ENCODE data around the gene KMT5C. TPM values are rescaled to one million over a fixed set of nuclear protein-coding genes. Genes with fewer than 3 reads are reported as not detected.

KMT5C gene
- total RNA-seq, 1 donor from 2014 or later: 18.6 TPM

DNA sequence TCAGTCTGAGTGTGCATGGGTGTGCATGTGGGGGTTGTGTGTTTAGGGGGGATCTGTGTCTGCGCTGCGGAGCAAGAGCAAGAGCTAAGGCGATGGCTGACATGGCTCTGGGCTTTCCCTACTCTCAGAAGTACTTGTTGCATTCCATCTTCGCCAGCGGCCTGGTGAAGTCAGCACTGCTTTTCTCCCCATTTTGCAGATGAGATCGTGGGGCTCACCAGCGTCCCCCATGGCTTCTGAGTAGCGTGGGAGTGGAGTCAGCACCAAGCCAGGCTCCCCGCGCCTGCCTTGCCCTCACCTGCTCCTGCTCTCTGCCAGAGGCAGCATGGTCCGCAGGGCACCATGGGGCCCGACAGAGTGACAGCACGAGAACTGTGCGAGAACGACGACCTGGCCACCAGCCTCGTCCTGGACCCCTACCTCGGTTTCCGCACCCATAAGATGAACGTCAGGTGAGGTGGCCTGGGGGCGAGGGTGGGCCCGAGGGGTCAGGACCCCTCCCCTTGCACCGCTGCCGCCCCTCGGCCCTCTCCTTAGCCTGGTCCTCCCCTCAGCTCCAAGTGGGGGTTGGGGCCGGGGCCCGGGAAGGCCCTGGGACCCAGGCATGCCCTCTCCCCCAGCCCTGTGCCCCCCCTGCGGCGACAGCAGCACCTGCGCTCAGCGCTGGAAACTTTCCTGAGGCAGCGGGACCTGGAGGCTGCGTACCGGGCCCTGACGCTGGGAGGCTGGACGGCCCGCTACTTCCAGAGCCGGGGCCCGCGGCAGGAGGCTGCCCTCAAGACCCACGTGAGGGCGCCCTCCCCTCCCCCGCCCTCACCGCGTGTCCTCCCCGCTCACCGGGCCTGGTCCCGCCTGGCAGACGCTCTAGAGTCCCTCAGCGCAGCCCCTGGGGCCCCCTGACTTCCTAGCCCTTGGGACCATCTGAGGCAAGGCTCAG is 2.2 kb downstream of the KMT5C start:
- H3K4me1 Mint-ChIP-seq (ENCODE audit: unreplicated experiment): peaks cover 39% of the 10 kb centered on the region
- H3K27me3 Mint-ChIP-seq (ENCODE audit: unreplicated experiment): no peaks in the 10 kb centered on the region
- DNase-seq (ENCODE audit: extremely low spot score, unreplicated experiment): no peak
- TF ChIP-seq, protein P1, sequence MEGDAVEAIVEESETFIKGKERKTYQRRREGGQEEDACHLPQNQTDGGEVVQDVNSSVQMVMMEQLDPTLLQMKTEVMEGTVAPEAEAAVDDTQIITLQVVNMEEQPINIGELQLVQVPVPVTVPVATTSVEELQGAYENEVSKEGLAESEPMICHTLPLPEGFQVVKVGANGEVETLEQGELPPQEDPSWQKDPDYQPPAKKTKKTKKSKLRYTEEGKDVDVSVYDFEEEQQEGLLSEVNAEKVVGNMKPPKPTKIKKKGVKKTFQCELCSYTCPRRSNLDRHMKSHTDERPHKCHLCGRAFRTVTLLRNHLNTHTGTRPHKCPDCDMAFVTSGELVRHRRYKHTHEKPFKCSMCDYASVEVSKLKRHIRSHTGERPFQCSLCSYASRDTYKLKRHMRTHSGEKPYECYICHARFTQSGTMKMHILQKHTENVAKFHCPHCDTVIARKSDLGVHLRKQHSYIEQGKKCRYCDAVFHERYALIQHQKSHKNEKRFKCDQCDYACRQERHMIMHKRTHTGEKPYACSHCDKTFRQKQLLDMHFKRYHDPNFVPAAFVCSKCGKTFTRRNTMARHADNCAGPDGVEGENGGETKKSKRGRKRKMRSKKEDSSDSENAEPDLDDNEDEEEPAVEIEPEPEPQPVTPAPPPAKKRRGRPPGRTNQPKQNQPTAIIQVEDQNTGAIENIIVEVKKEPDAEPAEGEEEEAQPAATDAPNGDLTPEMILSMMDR (IDR thresholded peaks at IDR 0.05): no peak
- H3K4me3 Mint-ChIP-seq (ENCODE audit: unreplicated experiment): peak overlapping the region; percentile 62
- H3K27ac Mint-ChIP-seq (ENCODE audit: unreplicated experiment): peak overlapping the region; percentile 31
- H3K9me3 Mint-ChIP-seq (ENCODE audit: unreplicated experiment): no peaks in the 10 kb centered on the region
- peaks cover 8% of the 10 kb centered on the region for H3K36me3 Mint-ChIP-seq (ENCODE audit: unreplicated experiment)

DNA sequence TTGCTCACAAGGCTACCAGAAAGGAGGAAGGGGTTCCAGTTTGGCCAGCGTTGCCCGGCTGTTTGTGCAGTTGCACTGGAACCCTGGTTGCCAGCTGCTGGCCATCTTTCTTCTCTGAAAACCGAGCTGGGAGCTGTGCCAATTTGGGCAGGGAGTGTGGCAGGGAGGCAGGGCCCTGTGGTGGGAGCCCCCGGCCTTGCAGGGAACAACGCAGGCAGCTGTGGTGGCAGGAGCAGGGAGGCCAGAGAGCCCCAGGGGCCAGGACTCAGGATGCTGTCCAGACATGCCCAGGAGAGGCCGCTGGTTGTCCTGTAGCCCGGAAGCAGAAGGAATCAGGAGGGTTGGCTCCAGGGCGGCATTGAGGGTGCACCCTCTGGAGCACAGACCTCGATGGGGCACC is 4.8 kb downstream of the KMT5C start:
- Mint-ChIP-seq H3K27ac (ENCODE audit: unreplicated experiment) (peak overlapping the region; percentile 64), H3K4me3 (ENCODE audit: unreplicated experiment) (no peak overlapping the region)
- DNase-seq (ENCODE audit: extremely low spot score, unreplicated experiment): no peak

DNA sequence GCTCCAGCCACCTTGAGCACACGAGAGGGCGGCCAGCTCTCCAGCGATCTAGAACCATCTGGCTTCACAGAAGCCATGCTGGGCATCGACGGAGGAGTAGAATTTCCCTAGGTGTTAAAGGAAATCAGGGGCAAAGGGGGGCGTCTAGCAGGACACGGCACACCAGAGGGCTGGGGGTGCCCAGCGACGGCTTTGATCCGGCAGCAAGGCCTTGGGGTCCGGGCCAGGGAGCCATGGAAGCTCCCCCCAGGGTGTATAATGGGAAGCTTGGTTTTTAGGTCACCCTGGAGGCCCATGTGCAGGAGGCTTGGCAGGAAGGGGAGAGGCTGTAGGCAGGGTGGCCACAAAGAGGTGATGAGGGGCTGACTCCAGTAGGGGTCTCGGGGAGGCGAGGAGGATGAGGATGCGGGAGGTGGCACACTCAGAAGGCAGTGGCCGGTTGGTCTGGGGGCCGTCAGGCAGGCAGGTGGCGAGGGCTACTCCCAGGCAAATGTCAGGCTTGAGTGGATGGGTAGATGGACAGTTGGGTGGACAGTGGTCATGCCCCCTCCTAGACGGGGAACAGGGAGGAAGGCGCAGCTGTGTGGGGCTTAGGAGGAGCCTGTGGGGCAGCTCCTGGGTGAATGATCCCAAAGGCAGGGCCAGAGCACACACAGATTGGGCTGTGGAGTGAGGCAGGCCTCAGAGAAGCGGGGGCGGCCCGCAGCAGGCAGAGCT is 5.6 kb downstream of the KMT5C start:
- H3K4me3 Mint-ChIP-seq (ENCODE audit: unreplicated experiment): no peak overlapping the region
- H3K36me3 Mint-ChIP-seq (ENCODE audit: unreplicated experiment): peaks cover 8% of the 10 kb centered on the region
- peak overlapping the region; percentile 64 for H3K27ac Mint-ChIP-seq (ENCODE audit: unreplicated experiment)
- H3K9me3 Mint-ChIP-seq (ENCODE audit: unreplicated experiment): no peaks in the 10 kb centered on the region
- peaks cover 39% of the 10 kb centered on the region for H3K4me1 Mint-ChIP-seq (ENCODE audit: unreplicated experiment)
- no peak for DNase-seq (ENCODE audit: extremely low spot score, unreplicated experiment)
- H3K27me3 Mint-ChIP-seq (ENCODE audit: unreplicated experiment): no peaks in the 10 kb centered on the region
- TF ChIP-seq, protein P1 (IDR thresholded peaks at IDR 0.05): no peak

More for the DNA sequence above, 4.8 kb downstream of the KMT5C start:
- H3K9me3 Mint-ChIP-seq (ENCODE audit: unreplicated experiment): no peaks in the 10 kb centered on the region
- TF ChIP-seq, protein P1 (IDR thresholded peaks at IDR 0.05): no peak
- peaks cover 42% of the 10 kb centered on the region for H3K4me1 Mint-ChIP-seq (ENCODE audit: unreplicated experiment)
- H3K36me3 Mint-ChIP-seq (ENCODE audit: unreplicated experiment): peaks cover 8% of the 10 kb centered on the region
- no peaks in the 10 kb centered on the region for H3K27me3 Mint-ChIP-seq (ENCODE audit: unreplicated experiment)

DNA sequence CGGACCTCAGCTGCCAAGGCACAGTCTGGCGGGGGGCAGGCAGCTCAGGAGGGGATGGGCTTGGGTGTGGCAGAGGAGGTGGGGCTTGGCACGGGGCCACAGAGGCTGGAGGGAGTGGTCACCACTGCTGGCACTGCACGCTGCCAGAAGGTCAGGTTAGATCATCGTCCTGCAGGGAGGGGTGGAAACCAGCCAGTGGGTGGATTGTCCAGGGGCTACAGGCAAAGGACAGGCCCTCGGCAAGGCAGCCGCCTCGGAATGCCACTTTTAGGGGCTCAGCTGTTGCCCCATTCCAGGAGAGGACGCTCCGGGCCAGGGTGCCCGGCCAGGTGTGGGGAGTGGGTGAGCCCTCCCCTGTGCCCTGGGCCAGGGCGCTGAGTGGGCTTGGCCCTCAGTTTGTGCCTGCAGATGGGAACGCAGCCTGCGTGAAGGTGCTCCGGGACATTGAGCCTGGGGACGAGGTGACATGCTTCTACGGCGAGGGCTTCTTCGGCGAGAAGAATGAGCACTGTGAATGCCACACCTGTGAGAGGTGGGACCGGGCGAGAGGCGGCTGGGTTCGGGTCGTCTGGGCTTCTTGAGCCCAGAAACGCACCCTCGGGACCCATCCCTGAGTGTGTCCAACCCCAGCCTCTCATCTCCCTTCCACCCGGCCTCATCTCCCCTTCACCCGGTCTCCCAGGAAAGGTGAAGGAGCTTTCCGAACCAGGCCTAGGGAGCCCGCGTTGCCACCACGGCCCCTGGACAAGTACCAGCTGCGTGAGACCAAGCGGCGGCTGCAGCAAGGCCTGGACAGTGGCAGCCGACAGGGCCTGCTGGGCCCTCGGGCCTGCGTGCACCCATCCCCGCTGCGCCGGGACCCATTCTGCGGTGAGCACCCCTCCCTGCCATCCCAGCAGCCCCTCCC is 6.4 kb downstream of the KMT5C start:
- H3K4me1 Mint-ChIP-seq (ENCODE audit: unreplicated experiment): peaks cover 31% of the 10 kb centered on the region
- no peak overlapping the region for H3K4me3 Mint-ChIP-seq (ENCODE audit: unreplicated experiment)
- H3K27me3 Mint-ChIP-seq (ENCODE audit: unreplicated experiment): peaks cover under 1% of the 10 kb centered on the region
- H3K36me3 Mint-ChIP-seq (ENCODE audit: unreplicated experiment): peaks cover 8% of the 10 kb centered on the region
- TF ChIP-seq, protein P1 (IDR thresholded peaks at IDR 0.05): no peak
- H3K27ac Mint-ChIP-seq (ENCODE audit: unreplicated experiment): peak overlapping the region; percentile 41
- no peak for DNase-seq (ENCODE audit: extremely low spot score, unreplicated experiment)
- H3K9me3 Mint-ChIP-seq (ENCODE audit: unreplicated experiment): no peaks in the 10 kb centered on the region

Data from osteocyte (in vitro differentiated cells).